GM12878 (cell line): ENCODE results near the gene LIPG. TPM values are rescaled to one million over a fixed set of nuclear protein-coding genes. Genes with fewer than 3 reads are reported as not detected.

Experiments
- ATAC-seq: fragments of 200-7000 bp; cut with Tn5 transposase; 3 replicates; pipeline ENCODE4 v1.9.1; 2020; ENCODE audit warnings: mild to moderate bottlenecking, moderate library complexity
- BruUV-seq: library from RNA; stranded (reverse); fragments of 400-500 nt; replicated peaks from 2 replicates; lab custom pipeline; 2021; lab: Mats Ljungman, UMichigan
- CTCF ChIA-PET: fragments of 300-600 bp; sonication (Branson Sonifier 250); formaldehyde crosslinking; extraction: SDS; loops from one replicate; lab custom pipeline; 2021; ENCODE audit warnings: inconsistent platforms; lab: Yijun Ruan, JAX
- POLR2A ChIA-PET: fragments of 350-600 bp; formaldehyde crosslinking; extraction: SDS; loops from one replicate; lab custom pipeline; 2021; ENCODE audit warnings: inconsistent platforms; lab: Charles Lee
- RAD21 ChIA-PET: fragments of 300-600 bp; sonication (Branson Sonifier 250); formaldehyde crosslinking; loops from one replicate; lab custom pipeline; 2023; ENCODE audit warnings: antibody characterized with exemption; ENCODE audit not compliant: unreplicated experiment; lab: Charles Lee
- SMC1A ChIA-PET: fragments of 300-600 bp; sonication (Branson Sonifier 250); formaldehyde crosslinking; loops from one replicate; lab custom pipeline; 2023; ENCODE audit not compliant: unreplicated experiment, uncharacterized antibody; lab: Charles Lee
- DNase-seq: peaks from one replicate; pipeline ENCODE4 v3.0.0-alpha.2; 2011; ENCODE audit warnings: low read depth, low spot score
- FAIRE-seq: peaks from 3 replicates; lab custom pipeline; 2011; peaks lifted over from hg19 to GRCh38; lab: Jason Lieb, UNC
- H2AFZ ChIP-seq: 2 replicates; pipeline ENCODE4 v1.6.0; 2011; ENCODE audit warnings: low read depth, low read length, control low read depth; ENCODE audit not compliant: control insufficient read depth
- H3K27ac ChIP-seq: 2 replicates; pipeline ENCODE4 v1.5.1; 2011; ENCODE audit warnings: control low read depth; ENCODE audit not compliant: control insufficient read depth, insufficient read depth
- H3K27me3 ChIP-seq, 2 experiments: replicated peaks in 1 of 2; 2 replicates each; pipeline versions ENCODE4 v1.6.0 to v1.6.1; 2011; ENCODE audit warnings: low read length in 1 of 2; ENCODE audit not compliant: control insufficient read depth in 2 of 2, insufficient read depth in 2 of 2
- H3K36me3 ChIP-seq, 2 experiments: 2 replicates each; pipeline ENCODE4 v1.5.1; 2011; ENCODE audit warnings: low read length in 1 of 2; ENCODE audit not compliant: control insufficient read depth in 2 of 2, insufficient read depth in 2 of 2
- H3K4me1 ChIP-seq: 2 replicates; pipeline ENCODE4 v1.6.1; 2011; ENCODE audit warnings: mild to moderate bottlenecking, low read length, moderate library complexity, mixed read lengths; ENCODE audit not compliant: control insufficient read depth, insufficient read depth
- H3K4me2 ChIP-seq: 2 replicates; pipeline ENCODE4 v1.6.0; 2011; ENCODE audit warnings: control low read depth; ENCODE audit not compliant: control insufficient read depth, insufficient read depth
- H3K4me3 ChIP-seq: fragments of 200-600 bp; sonication (generic); 2 replicates; pipeline ENCODE4 v1.5.1; 2016
- H3K79me2 ChIP-seq: 2 replicates; pipeline ENCODE4 v1.6.0; 2011; ENCODE audit warnings: low read length; ENCODE audit not compliant: control insufficient read depth, insufficient read depth
- H3K9ac ChIP-seq: 2 replicates; pipeline ENCODE4 v1.8.0; 2011; ENCODE audit warnings: low read length, control low read depth, mixed read lengths; ENCODE audit not compliant: control insufficient read depth, insufficient read depth
- H3K9me3 ChIP-seq: replicated peaks from 3 replicates; pipeline ENCODE4 v1.5.1; 2011; ENCODE audit warnings: mild to moderate bottlenecking, low read length; ENCODE audit not compliant: control insufficient read depth, insufficient read depth
- H4K20me1 ChIP-seq: 2 replicates; pipeline ENCODE4 v1.6.0; 2011; ENCODE audit not compliant: control insufficient read depth, insufficient read depth
- BCL3 ChIP-seq: IDR thresholded peaks from 2 replicates; pipeline ENCODE4 v1.6.1; 2011; ENCODE audit warnings: borderline replicate concordance, low read depth, mild to moderate bottlenecking, moderate library complexity, low read length; ENCODE audit not compliant: insufficient read depth, poor library complexity, severe bottlenecking
- BRCA1 ChIP-seq: IDR thresholded peaks from 2 replicates; pipeline ENCODE4 v1.6.1; 2011; ENCODE audit warnings: low read depth, low read length, improper control_type of control experiment
- CBFB ChIP-seq: IDR thresholded peaks from 2 replicates; pipeline ENCODE4 v1.6.1; 2016; ENCODE audit warnings: antibody characterized with exemption, low read depth
- CHD2 ChIP-seq: IDR thresholded peaks from 2 replicates; pipeline ENCODE4 v1.6.1; 2011; ENCODE audit warnings: low read depth, low read length, improper control_type of control experiment, borderline replicate concordance
- KLF5 ChIP-seq: fragments of 450-650 bp; IDR thresholded peaks from 2 replicates; pipeline ENCODE4 v1.6.1; 2014; ENCODE audit warnings: mild to moderate bottlenecking; ENCODE audit not compliant: partially characterized antibody
- MYB ChIP-seq: fragments of 150-350 bp; IDR thresholded peaks from 2 replicates; pipeline ENCODE4 v1.6.1; 2014; ENCODE audit warnings: mild to moderate bottlenecking, low read depth, low read length, borderline replicate concordance
- NBN ChIP-seq: fragments of 450-650 bp; IDR thresholded peaks from 2 replicates; pipeline ENCODE4 v1.6.1; 2016
- NR2F1 ChIP-seq: fragments of 450-650 bp; conservative IDR thresholded peaks from 2 replicates; pipeline ENCODE4 v1.6.1; 2017; ENCODE audit warnings: mild to moderate bottlenecking
- PAX8 ChIP-seq: fragments of 450-650 bp; IDR thresholded peaks from 2 replicates; pipeline ENCODE4 v1.6.1; 2017; ENCODE audit warnings: mild to moderate bottlenecking, moderate library complexity
- PML ChIP-seq: IDR thresholded peaks from 2 replicates; pipeline ENCODE4 v1.6.1; 2012; ENCODE audit warnings: low read length, inconsistent platforms
- RAD51 ChIP-seq: fragments of 450-650 bp; IDR thresholded peaks from 2 replicates; pipeline ENCODE4 v1.6.1; 2016; ENCODE audit warnings: moderate library complexity, mild to moderate bottlenecking, inconsistent platforms
- RELA ChIP-seq: fragments of 450-650 bp; IDR thresholded peaks from 2 replicates; pipeline ENCODE4 v1.8.0; 2014; ENCODE audit warnings: borderline replicate concordance; ENCODE audit not compliant: partially characterized antibody
- RELB ChIP-seq: fragments of 450-650 bp; IDR thresholded peaks from 2 replicates; pipeline ENCODE4 v1.6.1; 2017; ENCODE audit warnings: low read depth, mild to moderate bottlenecking, moderate library complexity
- SIX5 ChIP-seq: IDR thresholded peaks from 2 replicates; pipeline ENCODE4 v1.6.1; 2011; ENCODE audit warnings: mild to moderate bottlenecking, low read depth, low read length, moderate library complexity; ENCODE audit not compliant: severe bottlenecking
- SMAD5 ChIP-seq: IDR thresholded peaks from 2 replicates; pipeline ENCODE4 v1.6.1; 2016; ENCODE audit warnings: antibody characterized with exemption, low read depth
- SMARCA5 ChIP-seq: fragments of 450-650 bp; IDR thresholded peaks from 2 replicates; pipeline ENCODE4 v1.6.1; 2017; ENCODE audit warnings: mild to moderate bottlenecking
- ZBTB33 ChIP-seq: fragments of 450-650 bp; IDR thresholded peaks from 2 replicates; pipeline ENCODE4 v1.6.1; 2017; ENCODE audit warnings: mild to moderate bottlenecking
- WGBS: methylation state at CpG from one replicate; pipeline ENCODE4 v1.1.6; 2016; ENCODE audit warnings: low lambda C conversion rate; ENCODE audit not compliant: insufficient replicate concordance, insufficient coverage; ENCODE audit errors: missing lambda C conversion rate; 5-methylcytosine and 5-hydroxymethylcytosine counted together
- in situ Hi-C: fragments of 300-500 bp; cut with MboI; formaldehyde crosslinking; loops from 9 replicates; pipeline ENCODE4 v1.14.3; 2018; ENCODE audit warnings: mixed read lengths
- intact Hi-C: fragments of 100-400 bp; cut with micrococcal nuclease; formaldehyde crosslinking; loops from one replicate; pipeline ENCODE4 v1.14.2; 2022; ENCODE audit not compliant: unreplicated experiment
- polyA plus RNA-seq, 11 experiments: library from polyadenylated mRNA; depleted of rRNA in 4 of 11; unstranded in 6 of 11; stranded (reverse) in 5 of 11; fragments of >200 nt; fragmentation: Nextera tagmentation in 4 of 11; fragmentation: Illumina TruSeq in 1 of 11; extraction: Ambion mirVana in 4 of 11; extraction: Trizol in 1 of 11; gene quantifications; 1 replicate in 1 of 11; 2 replicates in 10 of 11; pipeline versions ENCODE4 v1.2.1 to v1.2.3, GENCODE V29; 2011 to 2016; ENCODE audit warnings: inconsistent platforms in 2 of 11, missing spikeins in 2 of 11, low read depth in 1 of 11
- total RNA-seq, 4 experiments: library from RNA; depleted of rRNA in 3 of 4; stranded (reverse); fragments of >200 nt in 3 of 4; fragmentation: Illumina TruSeq in 1 of 4; extraction: Trizol in 1 of 4; gene quantifications; 2 replicates each; pipeline versions ENCODE4 v1.2.1 to v1.2.3, GENCODE V29; 2013 to 2021

Gene LIPG
- total and polyA plus RNA-seq, 10 of the 15 experiments (the other 5 are each of a cell fraction or from before 2014, with no cell fraction given), result 0.04 to 0.55 (median 0.18) TPM; not detected in 1

GRCh38 chr18:49520661-49521145 is 41.2 kb upstream of the LIPG start:
- intact Hi-C loops (no loop called here), in situ Hi-C loops (no loop called here)
- Histone ChIP-seq H3K79me2 (no peaks in the 10 kb centered on the region), H3K36me3 (no peaks in the 10 kb centered on the region), H3K4me2 (no peak overlapping the region), H3K9ac (no peak overlapping the region), H3K4me1 (no peaks in the 10 kb centered on the region), H3K27me3 (no peaks in the 10 kb centered on the region; a peak in 1 of 4 replicates), H3K4me3 (no peak overlapping the region), H3K27ac (no peak overlapping the region), H3K9me3 (no peaks in the 10 kb centered on the region), H2AFZ (no peak overlapping the region), H4K20me1 (no peaks in the 10 kb centered on the region)
- ATAC-seq (no peak), FAIRE-seq (no peak), DNase-seq (no peak)
- ChIA-PET CTCF (no interaction called here), POLR2A (no interaction called here), RAD21 (no interaction called here), SMC1A (no interaction called here)
- TF ChIP-seq BCL3 (no peak), RELB (no peak), KLF5 (no peak), BRCA1 (no peak), ZBTB33 (no peak), SIX5 (no peak), SMARCA5 (no peak), NBN (no peak), PML (no peak), RAD51 (no peak), NR2F1 (no peak), MYB (no peak), CHD2 (no peak), PAX8 (no peak), SMAD5 (no peak), CBFB (no peak), RELA (no peak)
- 50% methylated on average over 2 of the region's 2 CpGs for WGBS
- BruUV-seq, result no TSS peak
